Smooth muscle cell (in vitro differentiated cells): ENCODE results near the gene NEU4. TPM values are rescaled to one million over a fixed set of nuclear protein-coding genes. Genes with fewer than 3 reads are reported as not detected.

Experiments
- DNase-seq: peaks from one replicate; lab custom pipeline; 2025; ENCODE audit not compliant: unreplicated experiment; lab: John Stamatoyannopoulos, UW
- H2AFZ ChIP-seq: fragments of 200-600 bp; sonication (generic); 2 replicates; pipeline ENCODE4 v1.6.0; 2016; ENCODE audit warnings: antibody characterized with exemption, low read depth, mild to moderate bottlenecking
- H3F3A ChIP-seq: fragments of 200-600 bp; sonication (generic); 2 replicates; pipeline ENCODE4 v1.6.0; 2017; ENCODE audit warnings: antibody characterized with exemption, low read depth
- H3K27ac ChIP-seq: fragments of 200-600 bp; sonication (generic); 2 replicates; pipeline ENCODE4 v1.5.1; 2016; ENCODE audit warnings: low read depth, mild to moderate bottlenecking
- H3K27me3 ChIP-seq: fragments of 200-600 bp; sonication (generic); 2 replicates; pipeline ENCODE4 v1.6.1; 2016; ENCODE audit warnings: low read depth, mild to moderate bottlenecking
- H3K36me3 ChIP-seq: fragments of 200-600 bp; sonication (generic); 2 replicates; pipeline ENCODE4 v1.5.1; 2016; ENCODE audit warnings: low read depth
- H3K4me1 ChIP-seq: fragments of 200-600 bp; sonication (generic); 2 replicates; pipeline ENCODE4 v1.5.1; 2016; ENCODE audit warnings: low read depth
- H3K4me2 ChIP-seq: fragments of 200-600 bp; sonication (generic); 2 replicates; pipeline ENCODE4 v1.6.0; 2016; ENCODE audit warnings: mild to moderate bottlenecking
- H3K4me3 ChIP-seq: fragments of 200-600 bp; sonication (generic); 2 replicates; pipeline ENCODE4 v1.5.1; 2016; ENCODE audit warnings: mild to moderate bottlenecking
- H3K79me2 ChIP-seq: fragments of 200-600 bp; sonication (generic); 2 replicates; pipeline ENCODE4 v1.6.0; 2016; ENCODE audit warnings: low read depth, mild to moderate bottlenecking
- H3K9ac ChIP-seq: fragments of 200-600 bp; sonication (generic); 2 replicates; pipeline ENCODE4 v1.6.0; 2016; ENCODE audit warnings: low read depth
- H3K9me3 ChIP-seq: fragments of 200-600 bp; sonication (generic); replicated peaks from 2 replicates; pipeline ENCODE4 v1.5.1; 2016; ENCODE audit warnings: low read depth
- H4K20me1 ChIP-seq: fragments of 200-600 bp; sonication (generic); 2 replicates; pipeline ENCODE4 v1.6.0; 2016; ENCODE audit warnings: low read depth
- WGBS: methylation state at CpG from one replicate; pipeline ENCODE4 v1.1.7; 2016; ENCODE audit warnings: low lambda C conversion rate; 5-methylcytosine and 5-hydroxymethylcytosine counted together
- polyA plus RNA-seq: library from polyadenylated mRNA; unstranded; fragments of >200 nt; fragmentation: Nextera tagmentation; extraction: Ambion mirVana; gene quantifications from 2 replicates; pipeline ENCODE4 v1.2.1, GENCODE V29; 2016
- total RNA-seq: library from RNA; depleted of rRNA; stranded (reverse); fragments of >200 nt; gene quantifications from 2 replicates; pipeline ENCODE4 v1.2.3, GENCODE V29; 2014
- TF ChIP-seq, protein P1 (sequence below): fragments of 200-600 bp; sonication (generic); IDR thresholded peaks from 2 replicates; pipeline ENCODE4 v1.5.1; 2017; ENCODE audit warnings: borderline replicate concordance, mild to moderate bottlenecking, antibody characterized with exemption; ENCODE audit not compliant: insufficient read depth, poor library complexity, severe bottlenecking

NEU4 gene
- total and polyA plus RNA-seq, 2 experiments from 2014 or later, result 0.10 TPM; not detected in 1

- no peak overlapping the region for H3K9ac ChIP-seq
- TF ChIP-seq, protein P1, sequence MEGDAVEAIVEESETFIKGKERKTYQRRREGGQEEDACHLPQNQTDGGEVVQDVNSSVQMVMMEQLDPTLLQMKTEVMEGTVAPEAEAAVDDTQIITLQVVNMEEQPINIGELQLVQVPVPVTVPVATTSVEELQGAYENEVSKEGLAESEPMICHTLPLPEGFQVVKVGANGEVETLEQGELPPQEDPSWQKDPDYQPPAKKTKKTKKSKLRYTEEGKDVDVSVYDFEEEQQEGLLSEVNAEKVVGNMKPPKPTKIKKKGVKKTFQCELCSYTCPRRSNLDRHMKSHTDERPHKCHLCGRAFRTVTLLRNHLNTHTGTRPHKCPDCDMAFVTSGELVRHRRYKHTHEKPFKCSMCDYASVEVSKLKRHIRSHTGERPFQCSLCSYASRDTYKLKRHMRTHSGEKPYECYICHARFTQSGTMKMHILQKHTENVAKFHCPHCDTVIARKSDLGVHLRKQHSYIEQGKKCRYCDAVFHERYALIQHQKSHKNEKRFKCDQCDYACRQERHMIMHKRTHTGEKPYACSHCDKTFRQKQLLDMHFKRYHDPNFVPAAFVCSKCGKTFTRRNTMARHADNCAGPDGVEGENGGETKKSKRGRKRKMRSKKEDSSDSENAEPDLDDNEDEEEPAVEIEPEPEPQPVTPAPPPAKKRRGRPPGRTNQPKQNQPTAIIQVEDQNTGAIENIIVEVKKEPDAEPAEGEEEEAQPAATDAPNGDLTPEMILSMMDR, result no peak
- H3K36me3 ChIP-seq, result no peaks in the 10 kb centered on the region
- DNase-seq, result no peak
- 94% methylated on average over 22 of the region's 39 CpGs for WGBS
- H3K27me3 ChIP-seq, result no peaks in the 10 kb centered on the region
- no peaks in the 10 kb centered on the region for H3K9me3 ChIP-seq
- no peak overlapping the region for H3K4me3 ChIP-seq
- no peaks in the 10 kb centered on the region for H3F3A ChIP-seq
- H4K20me1 ChIP-seq, result no peaks in the 10 kb centered on the region
- no peaks in the 10 kb centered on the region for H3K79me2 ChIP-seq
- H3K4me2 ChIP-seq, result no peak overlapping the region
- H2AFZ ChIP-seq, result no peak overlapping the region
- no peaks in the 10 kb centered on the region for H3K4me1 ChIP-seq
- no peak overlapping the region for H3K27ac ChIP-seq
These were observed 40.0 kb downstream of the NEU4 start for GRCh38 chr2:241848761-241849615.

- Histone ChIP-seq H3K4me1 (no peaks in the 10 kb centered on the region), H3K9ac (no peak overlapping the region), H3K36me3 (no peaks in the 10 kb centered on the region), H3K27me3 (no peaks in the 10 kb centered on the region), H3F3A (no peaks in the 10 kb centered on the region), H3K4me2 (no peak overlapping the region), H2AFZ (no peak overlapping the region), H3K79me2 (no peaks in the 10 kb centered on the region), H4K20me1 (no peaks in the 10 kb centered on the region), H3K27ac (no peak overlapping the region), H3K9me3 (no peaks in the 10 kb centered on the region), H3K4me3 (no peak overlapping the region)
- TF ChIP-seq, protein P1, result no peak
- WGBS, result 86% methylated on average over 14 of the region's 16 CpGs
- DNase-seq, result no peak
These were observed 40.9 kb downstream of the NEU4 start for GRCh38 chr2:241849616-241850543.

DNA sequence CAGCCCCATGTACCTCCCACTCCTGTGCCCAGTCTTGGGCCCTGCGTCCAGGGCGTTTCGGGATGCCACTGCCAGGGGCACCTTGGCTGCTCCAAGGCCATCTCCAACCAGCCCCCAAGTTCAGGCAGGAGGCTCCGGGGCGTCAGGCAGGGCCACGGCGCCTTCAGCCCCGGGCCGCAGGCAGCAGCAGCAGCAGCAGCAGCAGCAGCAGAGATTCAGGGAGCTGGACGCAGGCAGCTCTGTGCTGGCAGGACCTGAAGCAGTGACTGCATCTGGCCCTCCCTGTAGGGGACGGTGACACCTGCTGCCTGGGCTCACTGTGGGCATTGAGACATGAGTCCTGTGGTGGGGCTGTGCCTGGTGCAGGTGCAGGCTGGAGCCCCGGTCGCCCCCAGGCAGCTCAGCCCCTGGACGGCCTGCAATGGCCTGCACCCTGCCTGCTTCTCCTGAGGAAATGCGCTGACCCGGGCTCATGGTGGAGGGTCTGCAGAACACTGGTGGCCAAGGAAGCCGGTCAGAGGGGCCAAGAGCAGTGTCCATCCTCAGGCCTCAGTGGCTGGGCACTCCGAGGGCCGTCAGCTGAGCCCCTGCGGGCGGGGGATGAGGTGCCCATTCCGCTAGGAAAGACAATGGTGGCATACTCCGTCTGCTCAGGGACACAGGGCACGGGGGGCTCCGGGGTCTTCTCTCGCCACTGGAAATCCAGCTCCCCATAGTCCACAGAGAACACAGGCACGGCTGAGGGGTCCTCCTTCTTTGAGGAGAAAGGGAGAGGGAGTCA, 41.7 kb downstream of the NEU4 start:
- TF ChIP-seq, protein P1, result no peak
- Histone ChIP-seq H3K9ac (no peak overlapping the region), H3K4me1 (no peaks in the 10 kb centered on the region), H4K20me1 (no peaks in the 10 kb centered on the region), H3K4me3 (no peak overlapping the region), H2AFZ (no peak overlapping the region), H3F3A (no peaks in the 10 kb centered on the region), H3K27me3 (no peaks in the 10 kb centered on the region), H3K9me3 (no peaks in the 10 kb centered on the region), H3K36me3 (no peaks in the 10 kb centered on the region), H3K79me2 (no peaks in the 10 kb centered on the region), H3K27ac (no peak overlapping the region), H3K4me2 (no peak overlapping the region)
- no peak for DNase-seq
- WGBS, result 95% methylated on average over 27 of the region's 27 CpGs
